K562 (cell line): ENCODE results near the gene NR3C1. TPM values are rescaled to one million over a fixed set of nuclear protein-coding genes. Genes with fewer than 3 reads are reported as not detected.

Source experiments
- CBX3 ChIP-seq, 2 experiments: IDR thresholded peaks; 1 replicate in 1 of 2; 2 replicates in 1 of 2; pipeline ENCODE4 v1.6.1; 2012; ENCODE audit warnings: inconsistent platforms in 2 of 2, low read length in 2 of 2, borderline replicate concordance in 1 of 2, control low read depth in 1 of 2
- EP400 ChIP-seq: fragments of 450-650 bp; IDR thresholded peaks from 2 replicates; pipeline ENCODE4 v1.6.1; 2017; ENCODE audit warnings: antibody characterized with exemption, mild to moderate bottlenecking, moderate library complexity
- HNRNPLL ChIP-seq: fragments of 200-400 bp; formaldehyde crosslinking; IDR thresholded peaks from 2 replicates; pipeline ENCODE4 v1.6.1; 2017; ENCODE audit warnings: low read length, low read depth, mild to moderate bottlenecking; ENCODE audit not compliant: poor library complexity, severe bottlenecking
- HOXB6 ChIP-seq: fragments of 250-450 bp; sonication (Bioruptor Pico); IDR thresholded peaks from 2 replicates; pipeline ENCODE4 v1.5.1; 2022; ENCODE audit warnings: mild to moderate bottlenecking, borderline replicate concordance
- MEF2D ChIP-seq: conservative IDR thresholded peaks from 2 replicates; pipeline ENCODE4 v1.6.1; 2016; ENCODE audit warnings: low read depth, missing genetic modification characterization, missing compliant biosample characterization
- MYNN ChIP-seq, 2 experiments: sonication (generic); formaldehyde crosslinking in 1 of 2; IDR thresholded peaks; 2 replicates each; pipeline versions ENCODE4 v1.5.0 to v1.6.1; 2016 to 2020; ENCODE audit warnings: antibody characterized with exemption in 1 of 2, missing genetic modification reagents in 1 of 2
- POLR3A ChIP-seq: IDR thresholded peaks from 2 replicates; pipeline ENCODE4 v1.6.1; 2011; ENCODE audit warnings: borderline replicate concordance, mild to moderate bottlenecking, moderate library complexity; ENCODE audit not compliant: insufficient read length, insufficient read depth; ENCODE audit errors: extremely low read depth
- RAD21 ChIP-seq, 2 experiments: fragments of 250-450 bp in 1 of 2; fragments of 450-650 bp in 1 of 2; sonication (Bioruptor Pico) in 1 of 2; formaldehyde crosslinking in 1 of 2; IDR thresholded peaks in 1 of 2; conservative IDR thresholded peaks in 1 of 2; 2 replicates each; pipeline versions ENCODE4 v1.4.0 to v1.8.0; 2020 to 2022; ENCODE audit warnings: mild to moderate bottlenecking in 2 of 2, moderate library complexity in 1 of 2
- RBM14 ChIP-seq: fragments of 200-400 bp; formaldehyde crosslinking; IDR thresholded peaks from 2 replicates; pipeline ENCODE4 v1.6.1; 2018; ENCODE audit warnings: low read depth, mild to moderate bottlenecking, low read length, moderate library complexity, borderline replicate concordance; ENCODE audit not compliant: insufficient read depth
- RBM15 ChIP-seq: fragments of 200-400 bp; formaldehyde crosslinking; IDR thresholded peaks from 2 replicates; pipeline ENCODE4 v1.6.1; 2018; ENCODE audit warnings: mild to moderate bottlenecking, low read length, moderate library complexity; ENCODE audit not compliant: insufficient read depth
- RERE ChIP-seq: sonication (generic); formaldehyde crosslinking; IDR thresholded peaks from 2 replicates; pipeline ENCODE4 v1.8.0; 2023; ENCODE audit warnings: missing genetic modification reagents, mild to moderate bottlenecking, borderline replicate concordance
- TRIM25 ChIP-seq: fragments of 450-650 bp; IDR thresholded peaks from 2 replicates; pipeline ENCODE4 v1.7.0; 2016; ENCODE audit warnings: borderline replicate concordance
- U2AF1 ChIP-seq: fragments of 200-400 bp; formaldehyde crosslinking; optimal IDR thresholded peaks from 2 replicates; pipeline ENCODE3; 2017; ENCODE audit warnings: mild to moderate bottlenecking, low read depth, low read length, moderate library complexity
- ZNF212 ChIP-seq: fragments of 450-650 bp; formaldehyde crosslinking; IDR thresholded peaks from 2 replicates; pipeline ENCODE4 v1.4.0; 2020; ENCODE audit warnings: mild to moderate bottlenecking
- polyA plus RNA-seq, 8 experiments: library from polyadenylated mRNA; depleted of rRNA in 4 of 8; stranded (reverse) in 5 of 8; unstranded in 3 of 8; fragments of >200 nt; fragmentation: Nextera tagmentation in 2 of 8; fragmentation: Illumina TruSeq in 1 of 8; extraction: Ambion mirVana in 2 of 8; extraction: Trizol in 1 of 8; gene quantifications; 2 replicates each; pipeline versions ENCODE4 v1.2.1 to v1.2.3, GENCODE V29; 2011 to 2014; ENCODE audit warnings: inconsistent platforms in 1 of 8, missing spikeins in 1 of 8
- total RNA-seq, 7 experiments: library from RNA; depleted of rRNA in 6 of 7; stranded (reverse); fragments of >200 nt in 6 of 7; fragmentation: Illumina TruSeq in 2 of 7; extraction: Trizol in 2 of 7; gene quantifications; 2 replicates each; pipeline versions ENCODE4 v1.2.1 to v1.2.3, GENCODE V29; 2011 to 2021; ENCODE audit warnings: low replicate concordance in 1 of 7
- TF ChIP-seq, protein P1 (sequence below), 2 experiments: fragments of 250-450 bp in 1 of 2; fragments of 450-650 bp in 1 of 2; sonication (Bioruptor Pico) in 1 of 2; IDR thresholded peaks; 2 replicates each; pipeline versions ENCODE4 v1.6.1 to v1.8.0; 2016 to 2021; ENCODE audit warnings: mild to moderate bottlenecking in 2 of 2, moderate library complexity in 2 of 2, missing compliant biosample characterization in 1 of 2, missing genetic modification characterization in 1 of 2
- TF ChIP-seq, protein P2 (sequence below): sonication (generic); formaldehyde crosslinking; IDR thresholded peaks from 2 replicates; pipeline ENCODE4 v1.8.1; 2022; ENCODE audit warnings: missing genetic modification reagents

The NR3C1 gene
- total and polyA plus RNA-seq, 9 of the 15 experiments (the other 6 are each of a cell fraction or from before 2014, with no cell fraction given): 8.2 to 36.0 (median 15.0) TPM

DNA sequence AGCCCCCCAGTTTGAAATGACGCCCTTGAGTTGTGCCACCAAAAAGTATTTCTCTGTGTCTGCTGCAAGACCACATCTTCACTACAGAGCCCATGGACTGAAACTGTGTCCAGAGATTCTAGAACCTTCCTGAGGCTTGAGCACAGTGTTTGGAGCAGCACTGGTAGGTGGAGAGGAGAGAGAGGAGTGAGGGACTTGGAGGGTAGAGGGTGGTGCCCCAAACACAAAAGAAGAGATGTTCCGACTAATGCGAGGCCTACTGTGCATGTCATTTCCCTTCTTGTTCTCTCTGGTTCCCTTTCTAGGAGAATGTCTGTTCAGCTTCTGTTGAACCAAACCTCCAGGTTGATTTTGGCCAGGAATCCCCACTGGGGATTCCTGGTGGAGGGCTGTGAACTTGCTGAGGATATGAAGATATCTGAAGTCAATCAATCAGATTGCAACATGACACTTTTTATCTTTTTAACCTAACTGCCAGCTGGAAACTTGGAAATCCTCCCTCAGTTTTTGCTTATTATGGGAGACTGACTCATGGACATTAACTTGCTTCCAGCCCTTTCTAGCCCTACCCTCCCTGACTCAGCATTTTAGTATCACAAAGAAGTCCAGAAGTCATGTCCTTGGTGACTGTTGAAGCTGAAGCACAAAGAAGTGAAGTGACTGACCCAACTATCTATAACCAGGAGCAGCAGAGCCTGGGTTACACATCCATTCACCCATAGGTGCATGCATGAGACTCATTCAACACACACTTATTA lies 154.5 kb downstream of the NR3C1 start (continued):
- TF ChIP-seq U2AF1: no peak
- TF ChIP-seq RBM15: no peak
- no peak for TF ChIP-seq TRIM25
- peak in 1 of 2 experiments; percentile 36; a peak in 1 of 3 replicates for TF ChIP-seq CBX3 (IDR thresholded peaks at IDR 0.05; ENCODE audit: borderline replicate concordance in 1 of 2, low read length in 2 of 2)
- 0 out of 4 replicates have a peak, but pooled peaks of 1 of the 2 experiments have one; percentile 20 for TF ChIP-seq RAD21 (CRISPR knock-in tag; conservative IDR thresholded peaks at IDR 0.05 in 1 of 2, IDR thresholded peaks at IDR 0.05 in 1 of 2)
- TF ChIP-seq RBM14: no peak
- TF ChIP-seq, protein P1, sequence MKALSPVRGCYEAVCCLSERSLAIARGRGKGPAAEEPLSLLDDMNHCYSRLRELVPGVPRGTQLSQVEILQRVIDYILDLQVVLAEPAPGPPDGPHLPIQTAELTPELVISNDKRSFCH (CRISPR knock-in tag; IDR thresholded peaks at IDR 0.05): no peak
- TF ChIP-seq, protein P1 (tag; IDR thresholded peaks at IDR 0.05): no peak
- TF ChIP-seq MYNN (IDR thresholded peaks at IDR 0.05): no peak
- TF ChIP-seq MYNN (CRISPR knock-in tag; IDR thresholded peaks at IDR 0.05): no peak
- no peak for TF ChIP-seq ZNF212 (CRISPR knock-in tag)
- TF ChIP-seq, protein P2, sequence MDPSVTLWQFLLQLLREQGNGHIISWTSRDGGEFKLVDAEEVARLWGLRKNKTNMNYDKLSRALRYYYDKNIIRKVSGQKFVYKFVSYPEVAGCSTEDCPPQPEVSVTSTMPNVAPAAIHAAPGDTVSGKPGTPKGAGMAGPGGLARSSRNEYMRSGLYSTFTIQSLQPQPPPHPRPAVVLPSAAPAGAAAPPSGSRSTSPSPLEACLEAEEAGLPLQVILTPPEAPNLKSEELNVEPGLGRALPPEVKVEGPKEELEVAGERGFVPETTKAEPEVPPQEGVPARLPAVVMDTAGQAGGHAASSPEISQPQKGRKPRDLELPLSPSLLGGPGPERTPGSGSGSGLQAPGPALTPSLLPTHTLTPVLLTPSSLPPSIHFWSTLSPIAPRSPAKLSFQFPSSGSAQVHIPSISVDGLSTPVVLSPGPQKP (CRISPR knock-in tag): no peak
- TF ChIP-seq RERE (CRISPR knock-in tag): no peak
- no peak for TF ChIP-seq HOXB6 (CRISPR knock-in tag)
- no peak for TF ChIP-seq HNRNPLL
- TF ChIP-seq MEF2D (tag): peak; percentile 62; the same call in 1 of the 2 replicates
- TF ChIP-seq EP400: peak; percentile 47
- no peak for TF ChIP-seq POLR3A
